RWPE2 (cell line): ENCODE data around the gene ZNF282.
"Not testable (repeated sequence)": the region's sequence is repeated elsewhere in the genome, so short reads cannot be mapped to it uniquely, and the experiment has no call there.

Experiments
- ATAC-seq: fragments of 200-7000 bp; cut with Tn5 transposase; 3 replicates; pipeline ENCODE4 v1.9.1; 2021; ENCODE audit warnings: low read depth
- DNase-seq: peaks from one replicate; pipeline ENCODE4 v3.0.0-alpha.2; 2020; ENCODE audit warnings: low spot score
- H3K27ac ChIP-seq: fragments of 450-650 bp; 2 replicates; pipeline ENCODE4 v1.5.1; 2017; ENCODE audit warnings: mild to moderate bottlenecking; ENCODE audit not compliant: poor library complexity, severe bottlenecking
- H3K27me3 ChIP-seq: fragments of 250-450 bp; sonication (Bioruptor Pico); 2 replicates; pipeline ENCODE4 v1.5.1; 2021; ENCODE audit warnings: mild to moderate bottlenecking, moderate library complexity; ENCODE audit not compliant: insufficient read depth, poor library complexity, severe bottlenecking
- H3K36me3 ChIP-seq: fragments of 250-450 bp; sonication (Bioruptor Pico); 2 replicates; pipeline ENCODE4 v1.5.1; 2020; ENCODE audit warnings: low read depth, mild to moderate bottlenecking, moderate library complexity
- H3K4me1 ChIP-seq: fragments of 250-450 bp; sonication (Bioruptor Pico); 2 replicates; pipeline ENCODE4 v1.5.1; 2021; ENCODE audit warnings: mild to moderate bottlenecking, moderate library complexity; ENCODE audit not compliant: insufficient read depth, poor library complexity, severe bottlenecking
- H3K4me3 ChIP-seq: fragments of 250-450 bp; sonication (Bioruptor Pico); 2 replicates; pipeline ENCODE4 v1.5.1; 2021; ENCODE audit warnings: mild to moderate bottlenecking, moderate library complexity; ENCODE audit not compliant: severe bottlenecking
- H3K9me3 ChIP-seq: fragments of 250-450 bp; sonication (Bioruptor Pico); 2 replicates; pipeline ENCODE4 v1.5.1; 2021; ENCODE audit warnings: mild to moderate bottlenecking, moderate library complexity; ENCODE audit not compliant: severe bottlenecking
- TF ChIP-seq, protein P1 (sequence below): fragments of 450-650 bp; IDR thresholded peaks from one replicate; pipeline ENCODE4 v1.5.1; 2017; ENCODE audit warnings: mild to moderate bottlenecking, moderate library complexity; ENCODE audit not compliant: poor library complexity, severe bottlenecking

The ZNF282 gene

DNA sequence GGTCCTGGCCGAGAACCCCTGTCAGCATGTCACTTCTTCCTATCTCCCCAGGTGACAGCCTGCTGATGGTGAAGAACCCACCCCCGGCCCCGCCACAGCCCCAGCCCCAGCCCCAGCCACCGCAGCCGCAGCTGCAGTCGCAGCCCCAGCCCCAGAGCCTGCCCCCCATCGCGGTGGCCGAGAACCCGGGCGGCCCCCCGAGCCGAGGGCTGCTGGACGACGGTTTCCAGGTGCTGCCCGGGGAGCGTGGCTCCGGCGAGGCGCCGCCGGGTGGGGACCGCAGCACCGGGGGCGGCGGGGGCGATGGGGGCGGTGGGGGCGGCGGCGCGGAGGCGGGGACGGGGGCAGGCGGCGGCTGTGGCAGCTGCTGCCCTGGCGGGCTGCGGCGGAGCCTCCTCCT is 28.4 kb downstream of the ZNF282 start:
- Histone ChIP-seq H3K9me3 (no peaks in the 10 kb centered on the region), H3K27ac (no peak overlapping the region)
- TF ChIP-seq, protein P1, sequence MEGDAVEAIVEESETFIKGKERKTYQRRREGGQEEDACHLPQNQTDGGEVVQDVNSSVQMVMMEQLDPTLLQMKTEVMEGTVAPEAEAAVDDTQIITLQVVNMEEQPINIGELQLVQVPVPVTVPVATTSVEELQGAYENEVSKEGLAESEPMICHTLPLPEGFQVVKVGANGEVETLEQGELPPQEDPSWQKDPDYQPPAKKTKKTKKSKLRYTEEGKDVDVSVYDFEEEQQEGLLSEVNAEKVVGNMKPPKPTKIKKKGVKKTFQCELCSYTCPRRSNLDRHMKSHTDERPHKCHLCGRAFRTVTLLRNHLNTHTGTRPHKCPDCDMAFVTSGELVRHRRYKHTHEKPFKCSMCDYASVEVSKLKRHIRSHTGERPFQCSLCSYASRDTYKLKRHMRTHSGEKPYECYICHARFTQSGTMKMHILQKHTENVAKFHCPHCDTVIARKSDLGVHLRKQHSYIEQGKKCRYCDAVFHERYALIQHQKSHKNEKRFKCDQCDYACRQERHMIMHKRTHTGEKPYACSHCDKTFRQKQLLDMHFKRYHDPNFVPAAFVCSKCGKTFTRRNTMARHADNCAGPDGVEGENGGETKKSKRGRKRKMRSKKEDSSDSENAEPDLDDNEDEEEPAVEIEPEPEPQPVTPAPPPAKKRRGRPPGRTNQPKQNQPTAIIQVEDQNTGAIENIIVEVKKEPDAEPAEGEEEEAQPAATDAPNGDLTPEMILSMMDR: no peak

DNA sequence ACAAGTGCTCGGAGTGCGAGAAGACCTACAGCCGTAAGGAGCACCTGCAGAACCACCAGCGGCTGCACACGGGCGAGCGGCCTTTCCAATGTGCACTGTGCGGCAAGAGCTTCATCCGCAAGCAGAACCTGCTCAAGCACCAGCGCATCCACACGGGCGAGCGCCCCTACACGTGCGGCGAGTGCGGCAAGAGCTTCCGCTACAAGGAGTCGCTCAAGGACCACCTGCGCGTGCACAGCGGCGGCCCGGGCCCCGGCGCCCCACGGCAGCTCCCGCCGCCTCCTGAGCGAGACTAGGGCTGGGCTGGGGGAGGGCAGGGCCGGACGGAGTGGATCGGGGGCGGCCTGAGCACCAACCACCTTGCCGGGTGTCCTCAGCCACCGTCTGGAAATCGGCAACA is 29.0 kb downstream of the ZNF282 start:
- H3K4me3 ChIP-seq: no peak overlapping the region
- DNase-seq (no peak), ATAC-seq (no peak)
- H3K4me1 ChIP-seq: no peaks in the 10 kb centered on the region
- no peaks in the 10 kb centered on the region for H3K9me3 ChIP-seq
- H3K36me3 ChIP-seq: peaks cover 37% of the 10 kb centered on the region
- no peaks in the 10 kb centered on the region for H3K27me3 ChIP-seq
- TF ChIP-seq, protein P1: no peak
- no peak overlapping the region for H3K27ac ChIP-seq

More for the DNA sequence above, 28.4 kb downstream of the ZNF282 start:
- H3K27me3 ChIP-seq: no peaks in the 10 kb centered on the region
- no peak overlapping the region for H3K4me3 ChIP-seq
- DNase-seq (no peak), ATAC-seq (no peak)
- no peaks in the 10 kb centered on the region for H3K4me1 ChIP-seq
- peaks cover 43% of the 10 kb centered on the region for H3K36me3 ChIP-seq

DNA sequence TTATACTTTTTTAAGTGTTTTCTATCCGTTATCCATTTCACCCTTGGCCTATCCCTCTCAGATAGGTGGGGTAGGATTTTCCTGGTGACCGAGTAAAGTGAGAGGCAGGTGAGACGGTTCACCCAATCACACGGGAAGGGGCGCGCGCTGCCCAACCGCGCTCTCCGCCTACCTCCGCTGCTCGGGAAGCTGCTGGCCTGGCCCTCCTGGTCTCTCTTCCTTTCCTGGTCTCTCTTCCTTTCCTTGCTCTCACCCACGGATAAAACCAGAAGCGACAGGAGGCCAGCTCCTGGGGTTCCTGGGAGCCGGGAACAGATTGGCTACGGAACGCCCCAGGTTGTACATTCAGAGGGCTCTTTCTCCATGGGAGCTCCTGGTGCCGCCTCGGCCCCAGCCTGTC is 29.8 kb downstream of the ZNF282 start:
- Histone ChIP-seq H3K27me3 (no peaks in the 10 kb centered on the region), H3K36me3 (peaks cover 29% of the 10 kb centered on the region), H3K4me3 (no peak overlapping the region), H3K4me1 (no peaks in the 10 kb centered on the region), H3K9me3 (no peaks in the 10 kb centered on the region), H3K27ac (no peak overlapping the region)
- no peak for ATAC-seq
- no peak for DNase-seq
- TF ChIP-seq, protein P1: no peak

DNA sequence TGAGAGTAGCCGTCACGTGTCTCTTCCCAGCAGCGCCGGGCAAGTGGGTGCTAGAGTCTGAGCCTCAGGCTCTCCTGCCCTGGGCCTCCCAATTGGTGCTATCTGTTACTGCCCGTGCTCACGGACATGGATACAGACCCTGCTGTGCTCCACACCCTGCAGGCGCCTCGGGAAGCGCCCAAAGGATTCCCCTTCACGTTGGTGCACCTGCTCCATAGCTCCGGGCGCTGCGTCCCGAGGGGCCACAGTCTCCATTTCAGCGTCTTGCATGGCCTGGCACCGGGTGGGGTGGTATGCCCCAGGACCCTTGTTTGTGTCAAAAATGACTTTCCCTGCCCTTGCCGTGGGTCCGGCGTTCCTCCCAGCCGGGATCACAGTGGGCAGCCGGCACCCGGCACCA is 30.3 kb downstream of the ZNF282 start:
- H3K36me3 ChIP-seq: peaks cover 26% of the 10 kb centered on the region
- ATAC-seq (no peak), DNase-seq (no peak)
- TF ChIP-seq, protein P1: no peak
- H3K27ac ChIP-seq: no peak overlapping the region
- no peaks in the 10 kb centered on the region for H3K27me3 ChIP-seq
- H3K4me1 ChIP-seq: no peaks in the 10 kb centered on the region
- H3K4me3 ChIP-seq: no peak overlapping the region
- H3K9me3 ChIP-seq: no peaks in the 10 kb centered on the region

DNA sequence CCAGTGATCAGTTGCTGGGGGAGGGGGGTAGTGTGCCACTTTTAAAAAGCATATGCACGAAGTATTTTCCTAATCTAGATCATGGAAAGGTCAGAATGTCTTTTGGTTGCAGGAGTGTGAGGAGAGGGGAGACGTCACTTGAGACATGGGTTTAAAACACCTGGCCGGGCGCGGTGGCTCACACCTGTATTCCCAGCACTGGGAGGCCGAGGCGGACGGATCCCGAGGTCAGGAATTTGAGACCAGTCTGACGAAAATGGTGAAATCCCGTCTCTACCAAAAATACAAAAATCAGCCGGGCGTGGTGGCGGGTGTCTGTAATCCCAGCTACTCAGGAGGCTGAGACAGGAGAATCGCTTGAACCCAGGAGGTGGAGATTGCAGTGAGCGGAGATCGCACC is 31.0 kb downstream of the ZNF282 start:
- DNase-seq, H3K4me3 ChIP-seq, ATAC-seq, H3K9me3 ChIP-seq, H3K4me1 ChIP-seq, H3K27me3 ChIP-seq, H3K27ac ChIP-seq: not testable (repeated sequence)
- peaks cover 20% of the 10 kb centered on the region for H3K36me3 ChIP-seq
